Esophagus (tissue), 2 donors: ENCODE data around the gene SOBP. TPM values are rescaled to one million over a fixed set of nuclear protein-coding genes. Genes with fewer than 3 reads are reported as not detected.

Experiments used
- H3K27ac ChIP-seq, 2 donors: one replicate each; pipeline ENCODE4 v1.5.1; 2013; ENCODE audit warnings: low read depth in 2 of 2, mild to moderate bottlenecking in 2 of 2, inconsistent platforms in 1 of 2, low read length in 1 of 2, moderate library complexity in 1 of 2
- H3K27me3 ChIP-seq, 2 donors: one replicate each; pipeline ENCODE4 v1.6.1; 2013; ENCODE audit warnings: low read length in 2 of 2, control low read depth in 1 of 2, mild to moderate bottlenecking in 1 of 2; ENCODE audit not compliant: insufficient read depth in 2 of 2, control insufficient read depth in 1 of 2
- H3K36me3 ChIP-seq, 2 donors: one replicate each; pipeline ENCODE4 v1.6.1; 2013; ENCODE audit warnings: low read length in 1 of 2; ENCODE audit not compliant: control insufficient read depth in 2 of 2, insufficient read depth in 2 of 2
- H3K4me1 ChIP-seq, 2 donors: one replicate each; pipeline ENCODE4 v1.6.1; 2013; ENCODE audit warnings: low read length in 1 of 2; ENCODE audit not compliant: control insufficient read depth in 2 of 2, insufficient read depth in 2 of 2
- H3K4me3 ChIP-seq, 2 donors: one replicate each; pipeline ENCODE4 v1.5.1; 2013; ENCODE audit warnings: low read length in 2 of 2, mild to moderate bottlenecking in 2 of 2, low read depth in 1 of 2, moderate library complexity in 1 of 2
- H3K9me3 ChIP-seq, 2 donors: one replicate each; pipeline ENCODE4 v1.6.1; 2013; ENCODE audit warnings: mild to moderate bottlenecking in 2 of 2, low read depth in 1 of 2, low read length in 1 of 2, moderate library complexity in 1 of 2; ENCODE audit not compliant: control insufficient read depth in 2 of 2, insufficient read depth in 1 of 2
- WGBS, 2 donors: extraction: QIAGEN DNeasy Blood & Tissue Kit; methylation state at CpG; one replicate each; pipeline ENCODE4 v1.1.7; 2013; 5-methylcytosine and 5-hydroxymethylcytosine counted together
- polyA plus RNA-seq, 2 donors: library from polyadenylated mRNA; stranded (reverse); fragments of 200-250 nt; gene quantifications; one replicate each; pipeline ENCODE4 v1.2.3, GENCODE V29; 2013
- donor health status: healthy with polysubstance abuse.
- donor health status: Bipolar disorder and iron deficiency.

Gene SOBP
- polyA plus RNA-seq, 2 donors, result 0.59 to 0.84 TPM

DNA sequence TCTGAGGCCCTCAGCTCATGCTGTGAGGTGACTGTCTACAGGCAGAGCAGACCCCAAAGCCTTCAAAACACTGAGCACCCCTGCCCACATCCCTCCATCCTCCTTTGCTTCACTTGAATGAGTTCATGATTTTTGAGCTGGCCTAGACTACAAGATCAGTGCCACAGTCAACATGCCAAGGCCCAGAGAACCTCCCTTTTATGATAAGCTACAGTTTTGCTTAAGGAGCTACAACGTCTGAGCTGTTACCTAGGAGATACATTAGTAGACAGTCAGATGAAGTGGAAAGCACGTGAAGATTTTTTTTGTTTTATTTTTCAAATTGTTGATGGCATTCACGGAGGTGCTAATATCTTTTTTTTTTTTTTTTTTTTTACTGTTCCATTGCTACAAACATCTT is 139.0 kb downstream of the SOBP start:
- H3K27ac ChIP-seq, result no peak overlapping the region
- H3K27me3 ChIP-seq, result peaks cover 0 to under 1% of the 10 kb centered on the region in 2 donors
- 76 to 77% methylated on average over 3 of the region's 3 CpGs for WGBS, 2 donors

DNA sequence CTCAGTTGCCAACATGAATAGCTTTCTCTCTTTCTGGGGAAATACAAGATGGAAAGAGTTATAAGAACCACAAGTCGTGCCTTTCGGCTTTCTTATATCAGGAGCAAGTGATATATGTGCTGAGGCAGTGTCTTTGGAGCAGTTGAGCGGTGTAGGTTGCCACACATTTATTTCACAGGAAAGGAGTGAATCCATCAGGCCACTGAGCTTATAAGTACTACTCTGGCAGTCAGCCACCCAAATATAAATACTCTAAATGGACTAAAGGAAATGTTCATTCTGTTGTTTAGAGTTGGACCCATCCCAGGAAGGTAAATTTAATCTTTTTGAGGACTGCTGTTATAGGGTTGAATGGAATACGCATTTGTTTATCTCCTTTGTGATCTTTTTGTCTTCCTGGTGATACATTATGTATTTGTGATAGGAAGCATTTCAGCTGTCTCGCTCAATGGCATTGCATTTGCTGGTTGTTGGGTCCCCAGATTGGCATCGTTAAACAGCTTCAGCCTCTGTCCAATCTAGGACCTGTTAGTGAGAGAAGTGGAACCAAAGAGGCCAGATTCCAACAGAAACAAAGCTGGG is 139.7 kb downstream of the SOBP start:
- WGBS, 2 donors, result 68 to 71% methylated on average over 6 of the region's 6 CpGs

More for the DNA sequence above, 139.0 kb downstream of the SOBP start:
- Histone ChIP-seq H3K4me1 (no peaks in the 10 kb centered on the region), H3K36me3 (no peaks in the 10 kb centered on the region), H3K4me3 (no peak overlapping the region), H3K9me3 (no peaks in the 10 kb centered on the region)

DNA sequence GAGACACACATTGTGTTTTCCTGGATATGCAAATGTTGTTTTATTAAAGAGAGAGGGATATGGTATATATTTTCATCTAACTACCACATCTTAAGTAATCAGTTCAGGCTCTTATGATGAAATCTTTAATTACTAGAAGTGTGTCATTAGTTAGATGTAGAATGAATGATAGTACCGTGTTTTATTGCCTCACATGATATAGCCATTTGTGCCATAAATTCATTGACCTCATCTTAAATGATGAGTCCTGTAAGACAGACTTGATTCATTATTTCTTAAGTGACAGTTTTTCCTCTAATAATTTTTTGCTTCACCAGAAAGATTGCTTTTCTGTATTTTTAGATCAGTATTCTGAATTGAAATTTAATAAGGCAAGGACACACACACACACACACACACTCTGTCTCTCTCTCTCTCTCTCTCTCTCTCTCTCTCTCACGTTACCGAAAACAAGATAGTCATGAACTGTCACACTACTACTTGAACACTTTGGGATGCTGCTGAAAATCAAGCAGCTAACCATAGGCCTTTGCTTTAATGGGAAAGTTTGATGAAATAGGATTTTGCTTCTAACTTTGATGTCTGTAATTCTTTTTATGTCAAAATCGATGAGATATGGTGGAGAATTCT is 140.5 kb downstream of the SOBP start:
- WGBS, 2 donors, result 90 to 91% methylated on average over 4 of the region's 4 CpGs
- Histone ChIP-seq H3K27me3 (peaks cover 0 to 12% of the 10 kb centered on the region in 2 donors), H3K9me3 (peaks cover 0 to 2% of the 10 kb centered on the region in 2 donors), H3K36me3 (no peaks in the 10 kb centered on the region), H3K4me1 (peaks cover 9 to 11% of the 10 kb centered on the region in 2 donors), H3K27ac (no peak overlapping the region), H3K4me3 (no peak overlapping the region)

More for the DNA sequence above, 139.7 kb downstream of the SOBP start:
- peaks cover 0 to 2% of the 10 kb centered on the region in 2 donors for H3K9me3 ChIP-seq
- peaks cover 0 to 8% of the 10 kb centered on the region in 2 donors for H3K27me3 ChIP-seq
- H3K4me1 ChIP-seq, result peaks cover 5% of the 10 kb centered on the region in 2 donors
- H3K4me3 ChIP-seq, result no peak overlapping the region
- H3K36me3 ChIP-seq, result no peaks in the 10 kb centered on the region
- H3K27ac ChIP-seq, result no peak overlapping the region

DNA sequence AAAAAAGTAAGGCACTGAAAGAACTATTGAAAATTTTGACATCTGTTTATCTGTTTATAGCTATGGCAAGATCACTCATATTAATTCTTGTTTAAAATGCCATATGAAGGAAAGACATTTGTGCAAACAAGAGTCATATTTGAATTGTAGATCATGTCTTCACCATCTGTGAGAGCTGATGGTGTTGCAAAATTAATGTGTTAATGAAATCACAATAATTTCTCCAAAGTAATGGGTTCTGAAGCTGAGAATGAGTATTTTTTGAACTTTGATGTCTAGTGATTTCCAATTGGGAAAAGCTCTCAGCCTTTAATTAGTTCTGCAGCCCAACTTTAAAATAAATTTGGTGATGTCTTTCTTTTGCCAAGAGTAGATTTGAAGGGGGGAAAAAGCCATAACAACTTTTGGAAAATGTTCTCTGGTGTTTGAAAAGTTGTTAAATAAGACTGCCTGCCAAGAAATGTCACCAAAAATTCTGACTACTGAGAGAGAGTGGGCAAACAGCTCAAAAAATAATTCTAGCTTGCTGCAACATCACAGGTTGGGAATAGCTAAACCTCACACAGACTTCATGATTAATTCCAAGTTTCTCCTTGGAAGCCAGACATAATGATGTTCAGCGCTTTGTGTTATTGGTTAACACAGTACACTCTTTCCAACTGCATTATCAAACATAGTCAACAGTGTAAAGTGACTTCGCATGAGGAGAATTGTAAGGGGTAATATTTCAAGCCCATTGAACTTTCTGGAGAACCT is 142.6 kb downstream of the SOBP start:
- no peak overlapping the region for H3K4me3 ChIP-seq
- H3K27ac ChIP-seq, result no peak overlapping the region
- H3K4me1 ChIP-seq, result peaks cover 9 to 11% of the 10 kb centered on the region in 2 donors
- no peaks in the 10 kb centered on the region for H3K36me3 ChIP-seq
- H3K9me3 ChIP-seq, result peaks cover 0 to 2% of the 10 kb centered on the region in 2 donors
- H3K27me3 ChIP-seq, result peaks cover 0 to 12% of the 10 kb centered on the region in 2 donors
- 82 to 91% methylated on average over 2 of the region's 2 CpGs for WGBS, 2 donors

DNA sequence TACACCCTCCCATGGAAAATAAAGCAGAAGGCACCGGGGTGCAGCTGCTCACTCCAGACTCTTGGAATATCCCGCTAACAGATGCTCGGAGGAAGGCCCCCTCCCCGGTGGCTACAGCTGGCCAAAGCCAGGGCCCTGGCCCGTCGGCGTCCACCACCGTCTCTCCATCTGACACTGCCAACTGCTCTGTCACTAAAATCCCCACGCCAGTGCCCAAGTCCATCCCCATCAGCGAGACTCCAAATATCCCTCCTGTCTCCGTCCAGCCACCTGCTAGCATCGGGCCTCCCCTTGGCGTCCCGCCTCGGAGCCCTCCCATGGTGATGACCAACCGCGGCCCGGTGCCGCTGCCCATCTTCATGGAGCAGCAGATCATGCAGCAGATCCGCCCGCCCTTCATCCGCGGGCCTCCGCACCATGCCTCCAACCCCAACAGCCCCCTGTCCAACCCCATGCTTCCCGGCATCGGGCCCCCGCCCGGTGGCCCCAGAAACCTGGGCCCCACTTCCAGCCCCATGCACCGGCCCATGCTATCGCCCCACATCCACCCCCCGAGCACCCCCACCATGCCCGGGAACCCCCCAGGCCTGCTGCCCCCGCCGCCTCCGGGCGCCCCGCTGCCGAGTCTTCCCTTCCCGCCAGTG is 143.9 kb downstream of the SOBP start:
- H3K36me3 ChIP-seq, result no peaks in the 10 kb centered on the region
- no peak overlapping the region for H3K27ac ChIP-seq
- H3K4me1 ChIP-seq, result peaks cover 9 to 11% of the 10 kb centered on the region in 2 donors
- H3K9me3 ChIP-seq, result peaks cover 0 to 2% of the 10 kb centered on the region in 2 donors
- peak overlapping the region in 1 of 2 donors; percentile 23 for H3K4me3 ChIP-seq
- peaks cover 0 to 12% of the 10 kb centered on the region in 2 donors for H3K27me3 ChIP-seq
- 63 to 68% methylated on average over 37 to 39 of the region's 39 CpGs for WGBS, 2 donors

DNA sequence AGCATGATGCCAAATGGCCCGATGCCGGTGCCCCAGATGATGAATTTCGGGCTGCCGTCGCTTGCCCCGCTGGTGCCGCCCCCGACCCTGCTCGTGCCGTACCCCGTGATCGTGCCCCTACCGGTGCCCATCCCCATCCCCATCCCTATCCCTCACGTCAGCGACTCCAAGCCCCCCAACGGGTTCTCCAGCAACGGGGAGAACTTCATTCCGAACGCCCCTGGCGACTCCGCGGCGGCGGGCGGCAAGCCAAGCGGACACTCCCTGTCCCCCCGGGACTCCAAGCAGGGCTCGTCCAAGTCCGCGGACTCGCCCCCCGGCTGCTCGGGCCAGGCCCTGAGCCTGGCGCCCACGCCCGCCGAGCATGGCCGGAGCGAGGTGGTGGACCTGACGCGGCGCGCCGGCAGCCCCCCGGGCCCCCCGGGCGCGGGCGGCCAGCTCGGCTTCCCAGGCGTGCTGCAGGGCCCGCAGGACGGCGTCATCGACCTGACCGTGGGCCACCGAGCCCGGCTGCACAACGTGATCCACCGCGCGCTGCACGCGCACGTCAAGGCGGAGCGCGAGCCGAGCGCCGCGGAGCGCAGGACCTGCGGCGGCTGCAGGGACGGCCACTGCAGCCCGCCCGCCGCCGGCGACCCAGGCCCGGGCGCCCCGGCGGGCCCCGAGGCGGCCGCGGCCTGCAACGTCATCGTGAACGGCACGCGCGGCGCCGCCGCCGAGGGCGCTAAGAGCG is 144.6 kb downstream of the SOBP start:
- H3K27me3 ChIP-seq, result peaks cover 0 to 12% of the 10 kb centered on the region in 2 donors
- H3K4me1 ChIP-seq, result peaks cover 9 to 11% of the 10 kb centered on the region in 2 donors
- no peak overlapping the region for H3K27ac ChIP-seq
- no peaks in the 10 kb centered on the region for H3K36me3 ChIP-seq
- H3K4me3 ChIP-seq, result peak overlapping the region; percentile 23 to 45
- H3K9me3 ChIP-seq, result peaks cover 0 to 2% of the 10 kb centered on the region in 2 donors
- WGBS, 2 donors, result 7 to 8% methylated on average over 67 to 101 of the region's 101 CpGs

DNA sequence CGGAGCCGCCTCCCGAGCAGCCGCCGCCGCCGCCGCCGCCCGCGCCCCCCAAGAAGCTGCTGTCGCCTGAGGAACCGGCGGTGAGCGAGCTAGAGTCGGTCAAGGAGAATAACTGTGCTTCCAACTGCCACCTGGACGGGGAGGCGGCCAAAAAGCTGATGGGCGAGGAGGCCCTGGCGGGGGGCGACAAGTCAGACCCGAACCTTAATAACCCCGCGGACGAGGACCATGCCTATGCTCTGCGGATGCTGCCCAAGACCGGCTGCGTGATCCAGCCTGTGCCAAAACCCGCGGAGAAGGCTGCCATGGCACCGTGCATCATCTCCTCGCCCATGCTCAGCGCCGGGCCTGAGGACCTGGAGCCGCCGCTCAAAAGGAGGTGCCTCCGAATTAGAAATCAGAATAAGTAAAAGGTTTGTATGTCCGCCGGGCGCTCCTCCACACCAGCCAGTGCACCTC is 145.2 kb downstream of the SOBP start:
- peaks cover 0 to 12% of the 10 kb centered on the region in 2 donors for H3K27me3 ChIP-seq
- peak overlapping the region in 1 of 2 donors; percentile 45 for H3K4me3 ChIP-seq
- 55% methylated on average over 39 to 40 of the region's 40 CpGs for WGBS, 2 donors
- H3K36me3 ChIP-seq, result no peaks in the 10 kb centered on the region
- no peak overlapping the region for H3K27ac ChIP-seq
- peaks cover 0 to 2% of the 10 kb centered on the region in 2 donors for H3K9me3 ChIP-seq
- peaks cover 9 to 11% of the 10 kb centered on the region in 2 donors for H3K4me1 ChIP-seq

DNA sequence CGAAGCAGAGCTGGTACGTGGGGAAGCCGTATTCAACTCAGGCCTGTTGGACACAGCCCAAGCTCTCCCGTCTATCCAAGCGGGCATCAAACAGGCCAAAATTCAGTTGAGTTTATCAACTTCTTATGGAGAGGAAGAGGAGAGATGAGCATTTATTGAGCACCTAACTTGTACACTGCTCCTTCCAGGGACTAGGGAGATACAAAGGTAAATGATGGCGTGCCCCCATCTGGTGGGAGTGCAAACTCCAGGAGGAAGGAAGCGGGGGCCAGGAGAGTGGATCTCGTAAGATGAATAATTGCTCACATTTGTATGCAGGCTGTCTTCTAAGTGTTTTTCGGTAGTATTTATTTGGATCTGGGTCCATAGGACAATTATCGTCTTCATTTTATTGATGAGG is 146.6 kb downstream of the SOBP start:
- WGBS, 2 donors, result 93 to 96% methylated on average over 10 of the region's 10 CpGs
- Histone ChIP-seq H3K4me1 (peaks cover 9 to 11% of the 10 kb centered on the region in 2 donors), H3K9me3 (peaks cover 0 to 2% of the 10 kb centered on the region in 2 donors), H3K27me3 (peaks cover 0 to 12% of the 10 kb centered on the region in 2 donors), H3K36me3 (no peaks in the 10 kb centered on the region), H3K4me3 (no peak overlapping the region), H3K27ac (no peak overlapping the region)
